Measurements from ENCODE around the gene CFAP299.
A peak's percentile ranks its signal among the peaks of the same experiment; 100 is the strongest.
"Not testable (repeated sequence)": the region's sequence is repeated elsewhere in the genome, so short reads cannot be mapped to it uniquely, and the experiment has no call there.

CFAP299 gene

GRCh38 chr4:80610845-80611677 lies 275.5 kb downstream of the CFAP299 start:
- DNase-seq, result peak; percentile 6
- ATAC-seq, result no peak

GRCh38 chr4:80611678-80611979 lies 276.1 kb downstream of the CFAP299 start:
- no peak for DNase-seq
- no peak for ATAC-seq

DNA sequence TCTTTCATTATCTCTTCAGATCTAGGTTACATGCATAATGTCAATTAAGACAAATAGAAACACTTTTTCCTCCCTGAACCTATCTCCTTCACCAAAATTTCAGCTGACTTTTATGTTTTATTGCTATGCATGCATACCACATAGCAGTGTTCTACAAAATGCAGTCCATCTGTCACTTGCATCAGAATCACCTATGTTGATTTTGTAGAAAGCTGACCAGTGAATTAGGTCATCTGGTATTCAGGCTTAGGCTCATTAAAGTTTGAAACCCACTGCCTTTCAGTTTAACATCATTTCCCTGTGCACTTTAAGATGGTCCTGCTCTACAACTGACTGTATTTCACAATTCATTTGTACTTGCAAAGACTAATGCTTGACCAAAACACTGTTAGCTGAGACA lies 277.9 kb downstream of the CFAP299 start:
- ATAC-seq, result no peak
- DNase-seq, result no peak

GRCh38 chr4:80614319-80614718 lies 278.8 kb downstream of the CFAP299 start:
- DNase-seq, result no peak

DNA sequence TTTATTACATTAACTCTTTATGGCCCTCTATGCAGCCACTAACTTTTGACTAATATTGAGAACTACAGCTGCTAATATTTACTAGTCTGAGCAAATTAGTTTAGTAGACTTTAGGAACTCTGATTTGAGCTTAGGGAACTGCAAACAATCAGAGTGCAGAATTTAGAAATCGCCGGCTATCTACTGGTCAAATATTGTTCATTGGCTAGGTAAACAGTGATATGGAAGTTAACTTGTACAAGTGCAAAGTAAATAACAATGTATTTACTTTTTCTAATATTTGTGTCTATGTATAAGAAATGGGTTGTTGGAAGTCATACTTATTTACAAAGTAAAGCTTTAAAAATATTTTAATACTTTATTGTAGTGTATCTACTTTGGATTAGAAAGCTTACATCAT lies 279.6 kb downstream of the CFAP299 start:
- DNase-seq, result no peak
- ATAC-seq, result no peak

More at GRCh38 chr4:80614319-80614718, 278.8 kb downstream of the CFAP299 start:
- ATAC-seq, result no peak

DNA sequence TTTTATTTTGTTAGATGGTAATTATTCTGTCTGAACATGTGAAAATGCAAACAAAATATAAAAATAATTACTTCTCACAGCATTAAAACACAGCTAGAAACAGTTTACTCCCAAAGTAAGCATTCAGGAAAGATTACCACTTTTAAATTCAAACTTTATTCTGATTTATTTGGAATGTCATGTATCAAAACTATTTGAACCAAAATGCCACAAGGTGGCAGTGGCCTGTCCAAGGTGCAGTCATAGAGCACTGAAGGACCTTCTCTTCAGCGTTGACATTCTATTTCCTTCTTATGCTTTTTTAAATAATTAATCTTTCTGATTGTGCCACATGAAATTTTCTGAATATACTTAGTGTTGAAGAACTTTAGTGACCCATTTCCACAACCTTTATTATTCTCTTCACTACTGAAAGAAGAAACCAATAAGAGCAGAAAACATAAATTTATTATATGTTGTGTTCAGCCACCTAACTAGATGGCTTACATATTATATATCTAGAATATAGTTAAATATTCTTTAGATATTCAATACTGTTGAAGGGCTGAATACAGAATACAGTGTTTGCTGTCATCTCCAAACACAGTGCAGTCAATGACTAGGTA lies 283.6 kb downstream of the CFAP299 start:
- ATAC-seq, result no peak
- no peak for DNase-seq

GRCh38 chr4:80631861-80632260 lies 296.3 kb downstream of the CFAP299 start:
- no peak for DNase-seq
- no peak for ATAC-seq

GRCh38 chr4:80637190-80637589 lies 301.7 kb downstream of the CFAP299 start:
- no peak for DNase-seq
- no peak for ATAC-seq

DNA sequence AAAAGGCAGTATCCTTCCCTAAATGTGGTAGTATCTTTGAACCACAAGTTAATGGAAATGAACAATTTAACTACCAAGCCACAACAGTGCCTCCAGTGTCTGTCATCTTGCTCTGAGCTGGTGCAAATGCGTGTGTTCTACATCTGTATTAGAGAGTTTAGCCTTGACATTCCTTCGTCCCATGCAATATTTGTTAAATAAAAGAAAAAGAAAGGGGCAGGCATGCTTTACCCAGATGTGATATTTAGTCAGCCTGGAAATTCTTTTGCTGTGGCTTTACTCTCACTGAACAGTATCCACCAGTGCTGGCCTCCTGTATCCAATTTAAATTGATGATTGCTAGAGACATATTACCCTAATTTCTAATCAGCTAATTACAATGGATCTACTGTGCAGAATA lies 310.5 kb downstream of the CFAP299 start:
- DNase-seq (no peak), ATAC-seq (no peak)

GRCh38 chr4:80655662-80656061 lies 320.1 kb downstream of the CFAP299 start:
- DNase-seq (no peak), ATAC-seq (no peak)

- DNase-seq, ATAC-seq: not testable (repeated sequence)
These were observed 334.6 kb downstream of the CFAP299 start for GRCh38 chr4:80670118-80670517.

DNA sequence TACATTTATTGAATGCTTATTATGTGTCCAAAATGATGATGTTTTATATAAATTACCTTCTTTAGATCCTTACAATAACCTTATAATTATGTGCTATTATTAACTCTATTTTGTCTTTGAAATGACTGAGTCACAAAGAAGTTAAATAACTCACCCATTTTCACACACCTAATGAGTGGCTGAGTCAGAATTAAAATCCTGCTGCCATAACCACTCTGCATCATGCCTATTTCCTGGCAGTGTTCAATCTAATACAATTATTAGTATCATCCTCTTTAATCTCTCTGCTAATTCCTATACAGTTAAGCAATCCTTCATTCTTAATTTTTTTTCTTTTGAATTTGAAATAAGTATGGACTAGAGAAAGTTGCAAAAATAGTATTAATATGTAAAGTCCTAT lies 342.9 kb downstream of the CFAP299 start:
- DNase-seq (no peak), ATAC-seq (no peak)

DNA sequence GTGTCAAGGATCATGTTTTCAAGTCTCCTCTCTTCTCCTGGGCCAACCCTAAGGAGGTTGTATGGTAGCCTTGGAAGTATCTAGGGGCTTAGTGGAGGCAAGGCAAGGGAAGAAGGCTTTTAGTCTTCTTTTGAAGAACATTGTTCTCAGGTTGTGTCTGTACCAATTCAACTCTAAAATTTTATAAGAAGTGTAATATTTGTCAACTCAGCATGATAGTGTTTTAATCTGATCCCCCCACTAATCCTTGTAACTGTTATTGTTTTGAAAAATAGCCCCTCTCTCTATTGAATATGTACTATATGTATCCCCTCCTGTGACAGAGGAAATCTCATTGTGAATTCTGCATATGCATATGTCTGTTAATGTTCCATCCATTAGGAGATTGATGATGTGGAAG lies 345.4 kb downstream of the CFAP299 start:
- DNase-seq, result no peak
- ATAC-seq, result no peak

DNA sequence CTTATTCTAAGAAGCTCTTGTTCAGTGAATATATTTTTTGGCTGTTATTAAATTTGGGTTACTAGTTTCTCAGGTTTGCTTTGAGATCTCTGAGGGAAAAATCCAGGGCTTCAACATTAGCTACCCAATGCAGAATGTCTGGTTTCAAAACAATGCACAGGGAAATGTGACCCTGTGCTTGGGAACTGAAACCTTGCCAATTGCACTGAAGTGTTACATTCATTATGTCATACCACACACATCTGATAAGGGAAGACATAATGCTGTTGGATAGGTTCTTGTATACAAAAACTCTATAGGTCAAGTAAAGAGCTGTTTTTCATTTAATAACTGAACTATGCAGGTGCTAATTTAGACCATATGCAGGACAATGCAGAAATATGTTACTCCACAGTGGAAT lies 349.7 kb downstream of the CFAP299 start:
- no peak for ATAC-seq
- DNase-seq, result no peak

DNA sequence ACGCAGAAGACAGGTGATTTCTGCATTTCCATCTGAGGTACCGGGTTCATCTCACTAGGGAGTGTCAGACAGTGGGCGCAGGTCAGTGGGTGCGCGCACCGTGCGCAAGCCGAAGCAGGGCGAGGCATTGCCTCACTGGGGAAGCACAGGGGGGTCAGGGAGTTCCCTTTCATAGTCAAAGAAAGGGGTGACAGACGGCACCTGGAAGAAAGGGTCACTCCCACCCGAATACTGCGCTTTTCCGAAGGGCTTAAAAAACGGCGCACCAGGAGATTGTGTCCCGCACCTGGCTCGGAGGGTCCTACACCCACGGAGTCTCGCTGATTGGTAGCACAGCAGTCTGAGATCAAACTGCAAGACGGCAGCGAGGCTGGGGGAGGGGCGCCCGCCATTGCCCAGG lies 352.2 kb downstream of the CFAP299 start:
- not testable (repeated sequence) for ATAC-seq, DNase-seq

DNA sequence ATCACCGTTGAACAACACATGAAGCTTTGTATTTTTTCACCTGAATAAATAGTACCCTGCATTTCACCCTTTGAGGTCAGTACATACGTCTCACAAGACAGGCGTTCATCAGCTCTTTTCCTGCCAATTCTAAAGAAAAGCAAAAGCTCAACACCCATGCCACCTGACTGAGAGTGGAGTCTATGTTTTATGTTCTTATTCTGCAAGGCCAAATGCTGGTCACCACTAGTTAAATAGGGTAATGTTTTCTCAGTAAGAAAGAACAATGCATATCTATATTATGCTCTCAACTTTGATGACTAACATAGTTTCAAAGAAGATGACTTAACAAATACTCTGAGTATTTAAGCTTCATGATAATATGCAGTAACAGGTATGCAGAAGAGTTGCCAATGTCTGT lies 358.6 kb downstream of the CFAP299 start:
- no peak for ATAC-seq
- no peak for DNase-seq

DNA sequence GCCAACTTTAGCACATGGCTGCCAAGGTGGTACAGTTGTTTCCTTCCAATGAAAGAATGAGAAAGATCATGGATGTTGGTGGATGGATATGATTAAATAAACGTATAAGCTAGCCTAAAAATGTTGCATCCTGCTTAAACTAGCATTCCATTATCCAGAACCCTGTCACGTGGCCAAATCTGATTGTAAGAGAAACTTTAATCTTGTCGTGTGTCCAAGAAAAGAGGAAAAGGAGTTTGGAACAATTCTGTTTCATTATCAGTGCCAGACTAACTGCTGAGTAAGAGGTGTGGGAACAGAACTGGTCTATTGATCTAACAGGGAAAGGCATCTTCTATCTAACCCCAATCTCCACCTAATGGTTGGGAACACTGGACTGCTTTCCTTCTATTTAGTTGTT lies 369.8 kb downstream of the CFAP299 start:
- DNase-seq (no peak), ATAC-seq (no peak)

- no peak for ATAC-seq
- no peak for DNase-seq
These were observed 373.7 kb downstream of the CFAP299 start for GRCh38 chr4:80709082-80709869.

DNA sequence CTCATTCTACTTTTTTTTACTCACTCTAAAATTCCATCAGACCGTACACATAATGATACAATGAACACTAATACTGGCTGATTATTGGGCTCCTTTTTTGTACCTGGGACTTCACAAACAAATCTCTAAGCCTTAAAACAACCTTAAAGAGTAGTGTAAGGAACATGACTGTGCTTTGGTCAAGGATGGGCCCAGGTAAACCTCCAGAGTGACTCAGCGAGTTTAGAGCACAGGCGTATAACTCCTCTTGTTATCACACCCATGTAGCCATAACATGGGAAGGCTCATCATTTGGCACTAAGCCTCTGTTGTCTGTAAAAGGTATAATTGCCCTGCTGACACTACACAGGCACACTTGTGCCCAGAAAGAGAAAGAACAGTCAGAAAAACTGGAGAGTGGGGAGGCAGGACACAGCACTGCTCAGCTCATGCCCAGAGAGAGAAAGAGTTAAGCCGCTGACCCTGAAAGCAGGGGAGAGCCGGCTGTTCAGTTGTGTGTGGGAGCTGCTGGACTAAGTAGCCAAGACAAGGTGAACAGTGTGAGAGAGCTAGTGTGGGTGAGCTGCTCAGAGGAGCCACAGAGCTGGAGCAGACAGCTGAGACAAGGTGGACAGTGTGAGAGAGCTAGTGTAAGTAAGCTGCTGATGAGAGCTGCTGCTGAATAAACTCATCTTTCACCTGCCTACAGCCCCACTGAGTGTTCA lies 375.4 kb downstream of the CFAP299 start:
- ATAC-seq (no peak), DNase-seq (no peak)

DNA sequence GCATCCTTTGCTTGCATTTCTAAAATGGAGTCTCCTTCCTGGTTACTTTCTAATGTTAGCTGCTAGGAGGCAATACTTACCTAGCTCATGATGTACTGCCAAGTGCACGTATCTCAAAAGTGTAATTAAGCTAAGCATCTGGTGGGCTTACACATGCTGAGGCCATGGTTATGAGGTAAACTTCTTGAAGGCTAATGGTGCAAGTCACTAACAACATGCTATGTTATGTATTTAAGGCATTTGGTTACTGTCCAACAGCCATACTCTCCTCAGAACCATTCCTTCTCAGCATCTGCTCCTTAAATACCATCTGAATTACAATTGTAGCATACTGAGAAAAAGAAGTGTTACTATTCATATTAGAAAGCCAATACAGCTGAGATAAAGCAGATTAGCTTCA lies 376.4 kb downstream of the CFAP299 start:
- ATAC-seq, result no peak
- DNase-seq, result no peak

GRCh38 chr4:80713409-80713808 lies 377.9 kb downstream of the CFAP299 start:
- ATAC-seq, result no peak
- no peak for DNase-seq

GRCh38 chr4:80717204-80717603 lies 381.7 kb downstream of the CFAP299 start:
- DNase-seq, result no peak
- ATAC-seq, result no peak

DNA sequence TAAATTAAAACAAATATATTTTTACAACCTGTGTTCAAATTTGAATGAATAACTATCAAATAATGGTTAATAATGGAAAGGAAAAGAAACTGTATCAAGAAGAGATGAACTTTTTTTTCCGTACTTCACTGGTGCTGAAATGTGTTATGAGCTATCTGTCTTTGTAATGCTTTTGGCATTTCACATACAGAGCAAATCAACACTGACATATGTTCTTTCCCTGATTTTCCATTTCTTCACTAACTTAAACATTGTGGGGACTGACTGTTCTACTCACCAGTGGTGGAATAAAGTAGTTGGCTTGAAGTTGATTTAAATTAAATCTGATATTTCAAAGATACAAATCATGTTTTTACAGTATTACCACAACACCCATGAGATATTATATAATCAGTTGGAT lies 390.9 kb downstream of the CFAP299 start:
- DNase-seq, result no peak
- ATAC-seq, result no peak
